ENCODE results near the gene MYH9.

Gene MYH9

GRCh38 chr22:36321797-36322601 is 65.8 kb downstream of the MYH9 start:
- H3K27me3 ChIP-seq (replicated peaks; ENCODE audit: control insufficient read depth, insufficient read depth, low read length), result no peaks in the 10 kb centered on the region
- H3K4me3 ChIP-seq (replicated peaks; ENCODE audit: low read depth, low read length), result no peak overlapping the region
- peaks cover 75% of the 10 kb centered on the region for H3K36me3 ChIP-seq (ENCODE audit: control insufficient read depth, insufficient read depth, low read length)
- TF ChIP-seq CTCF (IDR thresholded peaks at IDR 0.05; ENCODE audit: insufficient read depth, low read length, poor library complexity, severe bottlenecking), result no peak
- DNase-seq (ENCODE audit: extremely low read depth, insufficient read length), result no peak

GRCh38 chr22:36320553-36320952 is 67.2 kb downstream of the MYH9 start:
- no peaks in the 10 kb centered on the region for H3K27me3 ChIP-seq (replicated peaks; ENCODE audit: control insufficient read depth, insufficient read depth, low read length)
- H3K4me3 ChIP-seq (replicated peaks; ENCODE audit: low read depth, low read length), result no peak overlapping the region
- peaks cover 72% of the 10 kb centered on the region for H3K36me3 ChIP-seq (ENCODE audit: control insufficient read depth, insufficient read depth, low read length)
- no peak for TF ChIP-seq CTCF (IDR thresholded peaks at IDR 0.05; ENCODE audit: insufficient read depth, low read length, poor library complexity, severe bottlenecking)
- DNase-seq (ENCODE audit: extremely low read depth, insufficient read length), result no peak

- Histone ChIP-seq H3K36me3 (ENCODE audit: control insufficient read depth, insufficient read depth, low read length) (peaks cover 72% of the 10 kb centered on the region), H3K27me3 (replicated peaks; ENCODE audit: control insufficient read depth, insufficient read depth, low read length) (no peaks in the 10 kb centered on the region), H3K4me3 (replicated peaks; ENCODE audit: low read depth, low read length) (no peak overlapping the region)
- no peak for TF ChIP-seq CTCF (IDR thresholded peaks at IDR 0.05; ENCODE audit: insufficient read depth, low read length, poor library complexity, severe bottlenecking)
- no peak for DNase-seq (ENCODE audit: extremely low read depth, insufficient read length)
These were observed 67.9 kb downstream of the MYH9 start for GRCh38 chr22:36319595-36320497.

GRCh38 chr22:36318442-36318841 is 69.3 kb downstream of the MYH9 start:
- no peaks in the 10 kb centered on the region for H3K27me3 ChIP-seq (replicated peaks; ENCODE audit: control insufficient read depth, insufficient read depth, low read length)
- no peak for DNase-seq (ENCODE audit: extremely low read depth, insufficient read length)
- TF ChIP-seq CTCF (IDR thresholded peaks at IDR 0.05; ENCODE audit: insufficient read depth, low read length, poor library complexity, severe bottlenecking), result no peak
- H3K4me3 ChIP-seq (replicated peaks; ENCODE audit: low read depth, low read length), result no peak overlapping the region
- peaks cover 73% of the 10 kb centered on the region for H3K36me3 ChIP-seq (ENCODE audit: control insufficient read depth, insufficient read depth, low read length)

- no peaks in the 10 kb centered on the region for H3K27me3 ChIP-seq (replicated peaks; ENCODE audit: control insufficient read depth, insufficient read depth, low read length)
These were observed 70.0 kb downstream of the MYH9 start for GRCh38 chr22:36317658-36318271.

More at GRCh38 chr22:36317658-36318271, 70.0 kb downstream of the MYH9 start:
- TF ChIP-seq CTCF (IDR thresholded peaks at IDR 0.05; ENCODE audit: insufficient read depth, low read length, poor library complexity, severe bottlenecking), result no peak
- Histone ChIP-seq H3K4me3 (replicated peaks; ENCODE audit: low read depth, low read length) (no peak overlapping the region), H3K36me3 (ENCODE audit: control insufficient read depth, insufficient read depth, low read length) (peaks cover 68% of the 10 kb centered on the region)
- DNase-seq (ENCODE audit: extremely low read depth, insufficient read length), result no peak
